SK-N-MC (cell line): ENCODE data around the gene GABRR1.

Experiments used
- EZH2 ChIP-seq: fragments of 200-600 bp; sonication (generic); IDR thresholded peaks from one replicate; pipeline ENCODE4 v1.6.1; 2017; ENCODE audit warnings: antibody characterized with exemption
- POLR2AphosphoS5 ChIP-seq: IDR thresholded peaks from 2 replicates; pipeline ENCODE4 v1.6.1; 2012; ENCODE audit warnings: mild to moderate bottlenecking, low read depth, low read length, borderline replicate concordance

DNA sequence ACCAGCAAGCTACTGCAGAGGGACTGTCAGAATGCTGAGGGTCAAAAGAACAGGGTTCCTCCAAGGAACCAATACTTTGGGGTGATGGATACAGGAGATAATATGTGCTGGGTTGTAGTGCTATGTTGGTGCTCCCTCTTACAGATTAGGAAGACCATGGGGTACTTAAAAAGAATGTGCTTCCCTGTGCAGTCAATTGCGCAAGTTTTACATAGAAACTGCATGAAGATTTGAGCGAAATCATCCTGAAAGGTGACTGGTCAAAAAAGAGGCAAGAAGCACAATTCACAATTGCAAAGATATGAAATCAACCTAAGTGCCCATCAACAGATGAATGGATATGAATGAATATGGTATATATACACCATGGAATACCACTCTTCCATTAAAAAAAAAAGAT lies 33.9 kb downstream of the GABRR1 start:
- TF ChIP-seq POLR2AphosphoS5, result no peak
- no peak for TF ChIP-seq EZH2
